Vagina (tissue), 2 donors: ENCODE data around the gene ZNF398.

Experiments
- POLR2A ChIP-seq, 2 donors: fragments of 450-650 bp; IDR thresholded peaks; one replicate each; pipeline ENCODE4 v1.6.1; 2017; ENCODE audit warnings: antibody characterized with exemption in 2 of 2, mild to moderate bottlenecking in 2 of 2, moderate library complexity in 2 of 2
- TF ChIP-seq, protein P1 (sequence below), 3 experiments: fragments of 450-650 bp in 2 of 3; fragments of 200-600 bp in 1 of 3; sonication (generic) in 1 of 3; IDR thresholded peaks; one replicate each; pipeline ENCODE4 v1.5.1; 2017 to 2019; ENCODE audit warnings: antibody characterized with exemption in 3 of 3, mild to moderate bottlenecking in 2 of 3, moderate library complexity in 2 of 3

DNA sequence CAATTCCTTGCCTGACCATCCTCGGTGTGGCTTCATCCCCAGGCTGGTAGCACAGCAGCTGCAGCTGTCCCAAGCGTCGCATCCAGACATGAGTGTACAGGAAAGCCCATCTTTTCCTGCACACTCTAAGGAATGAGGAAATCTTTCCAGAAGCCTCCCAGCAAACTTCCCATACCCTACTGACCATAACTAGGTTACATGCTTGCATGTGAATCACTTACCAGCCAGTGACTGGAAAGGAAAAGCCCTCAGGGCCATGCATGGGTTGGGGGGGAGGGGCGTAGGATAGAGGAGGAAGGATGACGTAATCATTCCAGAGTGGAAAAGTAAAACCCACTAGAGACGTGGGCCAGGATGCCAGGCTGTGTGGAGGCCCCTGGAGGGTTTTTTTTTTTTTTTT, 73.3 kb downstream of the ZNF398 start:
- TF ChIP-seq, protein P1, sequence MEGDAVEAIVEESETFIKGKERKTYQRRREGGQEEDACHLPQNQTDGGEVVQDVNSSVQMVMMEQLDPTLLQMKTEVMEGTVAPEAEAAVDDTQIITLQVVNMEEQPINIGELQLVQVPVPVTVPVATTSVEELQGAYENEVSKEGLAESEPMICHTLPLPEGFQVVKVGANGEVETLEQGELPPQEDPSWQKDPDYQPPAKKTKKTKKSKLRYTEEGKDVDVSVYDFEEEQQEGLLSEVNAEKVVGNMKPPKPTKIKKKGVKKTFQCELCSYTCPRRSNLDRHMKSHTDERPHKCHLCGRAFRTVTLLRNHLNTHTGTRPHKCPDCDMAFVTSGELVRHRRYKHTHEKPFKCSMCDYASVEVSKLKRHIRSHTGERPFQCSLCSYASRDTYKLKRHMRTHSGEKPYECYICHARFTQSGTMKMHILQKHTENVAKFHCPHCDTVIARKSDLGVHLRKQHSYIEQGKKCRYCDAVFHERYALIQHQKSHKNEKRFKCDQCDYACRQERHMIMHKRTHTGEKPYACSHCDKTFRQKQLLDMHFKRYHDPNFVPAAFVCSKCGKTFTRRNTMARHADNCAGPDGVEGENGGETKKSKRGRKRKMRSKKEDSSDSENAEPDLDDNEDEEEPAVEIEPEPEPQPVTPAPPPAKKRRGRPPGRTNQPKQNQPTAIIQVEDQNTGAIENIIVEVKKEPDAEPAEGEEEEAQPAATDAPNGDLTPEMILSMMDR (IDR thresholded peaks at IDR 0.05), result no peak
- no peak for TF ChIP-seq POLR2A (IDR thresholded peaks at IDR 0.05)
